Gastrocnemius medialis (tissue), 4 donors: ENCODE data around the gene CARD9.

Source experiments
- CTCF ChIP-seq, 5 experiments: fragments of 450-650 bp in 3 of 5; fragments of 200-600 bp in 2 of 5; sonication (generic) in 2 of 5; IDR thresholded peaks in 4 of 5; conservative IDR thresholded peaks in 1 of 5; 1 replicate in 4 of 5; 2 replicates in 1 of 5; pipeline ENCODE4 v1.5.1; 2016 to 2019; ENCODE audit warnings: antibody characterized with exemption in 5 of 5, mild to moderate bottlenecking in 3 of 5, moderate library complexity in 3 of 5
- POLR2A ChIP-seq, 2 donors: fragments of 450-650 bp; IDR thresholded peaks; one replicate each; pipeline ENCODE4 v1.6.1; 2017; ENCODE audit warnings: antibody characterized with exemption in 2 of 2, mild to moderate bottlenecking in 2 of 2, moderate library complexity in 2 of 2

GRCh38 chr9:136370037-136370436 lies 3.4 kb downstream of the CARD9 start:
- no peak for TF ChIP-seq CTCF (IDR thresholded peaks at IDR 0.05 in 4 of 5, conservative IDR thresholded peaks at IDR 0.05 in 1 of 5)
- no peak for TF ChIP-seq POLR2A (IDR thresholded peaks at IDR 0.05)
